Measurements from ENCODE around the gene MINK1. TPM values are rescaled to one million over a fixed set of nuclear protein-coding genes. Genes with fewer than 3 reads are reported as not detected.

MINK1 gene
- total RNA-seq, 1 donor from 2014 or later: 120 TPM

DNA sequence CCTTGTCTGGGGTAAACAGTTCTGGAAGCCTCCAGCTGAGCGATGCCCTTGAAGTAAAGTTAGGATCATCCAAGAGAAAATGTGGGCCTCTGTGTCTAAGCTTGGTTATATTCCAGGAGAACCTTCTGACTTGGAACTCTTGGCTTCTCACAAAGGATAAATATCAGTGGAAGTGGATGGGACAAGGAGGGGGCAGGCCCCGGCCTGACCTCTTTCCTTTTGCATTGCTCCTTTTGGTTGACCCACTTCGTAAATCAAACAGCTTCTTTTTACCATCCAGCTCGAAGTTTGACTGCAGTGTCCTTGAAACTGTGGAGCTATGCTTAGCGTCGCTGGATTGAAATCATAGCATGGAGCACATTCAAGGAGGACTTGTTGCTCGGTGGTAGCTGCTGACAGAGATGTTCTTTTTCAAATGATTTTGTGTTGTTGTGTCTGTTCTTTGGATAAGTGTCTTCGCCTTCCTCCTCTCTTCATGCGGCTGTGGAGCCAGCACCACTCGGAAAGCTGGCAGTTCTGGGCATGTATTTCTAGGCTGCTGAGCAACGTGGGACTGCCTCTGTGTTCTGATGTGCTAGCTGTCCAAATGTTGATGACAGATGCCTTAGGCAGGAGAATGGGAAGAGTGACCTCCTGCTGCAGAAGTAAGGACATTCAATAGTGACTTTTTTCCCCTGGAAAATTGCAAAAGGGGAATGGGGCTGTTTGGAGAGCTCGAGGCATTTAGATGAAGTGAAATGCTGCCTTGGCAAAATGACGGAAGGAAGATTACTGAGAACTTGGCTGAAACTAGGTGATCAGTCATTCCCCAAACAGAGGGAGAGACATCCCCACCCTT is 4.5 kb downstream of the MINK1 start:
- Histone ChIP-seq H3K4me1 (peaks cover 73% of the 10 kb centered on the region), H3K27ac (no peak overlapping the region), H3K27me3 (no peaks in the 10 kb centered on the region), H3K36me3 (no peaks in the 10 kb centered on the region), H3K4me3 (no peak overlapping the region), H3K9me3 (no peaks in the 10 kb centered on the region)
- DNase-seq (ENCODE audit: extremely low spot score in 2 of 2): no peak
- intact Hi-C loops (cut with DNase I): no loop called here
- TF ChIP-seq, protein P1, sequence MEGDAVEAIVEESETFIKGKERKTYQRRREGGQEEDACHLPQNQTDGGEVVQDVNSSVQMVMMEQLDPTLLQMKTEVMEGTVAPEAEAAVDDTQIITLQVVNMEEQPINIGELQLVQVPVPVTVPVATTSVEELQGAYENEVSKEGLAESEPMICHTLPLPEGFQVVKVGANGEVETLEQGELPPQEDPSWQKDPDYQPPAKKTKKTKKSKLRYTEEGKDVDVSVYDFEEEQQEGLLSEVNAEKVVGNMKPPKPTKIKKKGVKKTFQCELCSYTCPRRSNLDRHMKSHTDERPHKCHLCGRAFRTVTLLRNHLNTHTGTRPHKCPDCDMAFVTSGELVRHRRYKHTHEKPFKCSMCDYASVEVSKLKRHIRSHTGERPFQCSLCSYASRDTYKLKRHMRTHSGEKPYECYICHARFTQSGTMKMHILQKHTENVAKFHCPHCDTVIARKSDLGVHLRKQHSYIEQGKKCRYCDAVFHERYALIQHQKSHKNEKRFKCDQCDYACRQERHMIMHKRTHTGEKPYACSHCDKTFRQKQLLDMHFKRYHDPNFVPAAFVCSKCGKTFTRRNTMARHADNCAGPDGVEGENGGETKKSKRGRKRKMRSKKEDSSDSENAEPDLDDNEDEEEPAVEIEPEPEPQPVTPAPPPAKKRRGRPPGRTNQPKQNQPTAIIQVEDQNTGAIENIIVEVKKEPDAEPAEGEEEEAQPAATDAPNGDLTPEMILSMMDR (IDR thresholded peaks at IDR 0.05): no peak
- TF ChIP-seq POLR2A (IDR thresholded peaks at IDR 0.05): no peak
- TF ChIP-seq POLR2AphosphoS5 (IDR thresholded peaks at IDR 0.05; ENCODE audit: insufficient read depth in 1 of 2, low read depth in 1 of 2): no peak

DNA sequence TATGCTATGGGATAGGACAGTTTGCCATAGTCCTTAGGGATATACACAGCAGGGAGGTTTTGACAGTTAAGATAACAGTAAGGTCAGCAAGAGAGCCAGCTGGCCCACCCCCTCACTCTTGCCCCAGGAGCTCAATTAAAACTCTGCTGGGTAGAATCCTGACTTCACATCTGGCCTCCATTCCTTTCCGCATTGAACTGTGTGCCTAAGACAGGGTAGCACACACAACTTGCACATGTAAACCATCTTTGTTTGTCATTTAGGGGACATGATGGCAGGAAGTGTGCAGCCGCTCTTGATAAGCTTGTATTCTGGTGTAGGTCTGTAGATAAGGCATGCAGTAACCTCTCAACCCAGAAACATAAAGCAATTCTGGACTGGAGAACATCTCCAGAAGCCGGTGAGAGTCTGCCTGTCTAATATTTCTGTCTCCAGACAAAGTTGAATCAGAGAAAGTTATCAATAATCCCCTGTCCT is 5.2 kb downstream of the MINK1 start:
- H3K4me1 ChIP-seq: peaks cover 73% of the 10 kb centered on the region
- H3K27me3 ChIP-seq: no peaks in the 10 kb centered on the region
- H3K4me3 ChIP-seq: no peak overlapping the region
- no peak overlapping the region for H3K27ac ChIP-seq
- no peaks in the 10 kb centered on the region for H3K36me3 ChIP-seq
- DNase-seq (ENCODE audit: extremely low spot score in 2 of 2): no peak
- TF ChIP-seq POLR2AphosphoS5 (IDR thresholded peaks at IDR 0.05; ENCODE audit: insufficient read depth in 1 of 2, low read depth in 1 of 2) (no peak), POLR2A (IDR thresholded peaks at IDR 0.05) (no peak)
- TF ChIP-seq, protein P1 (IDR thresholded peaks at IDR 0.05): no peak
- intact Hi-C loops (cut with DNase I): no loop called here
- no peaks in the 10 kb centered on the region for H3K9me3 ChIP-seq

DNA sequence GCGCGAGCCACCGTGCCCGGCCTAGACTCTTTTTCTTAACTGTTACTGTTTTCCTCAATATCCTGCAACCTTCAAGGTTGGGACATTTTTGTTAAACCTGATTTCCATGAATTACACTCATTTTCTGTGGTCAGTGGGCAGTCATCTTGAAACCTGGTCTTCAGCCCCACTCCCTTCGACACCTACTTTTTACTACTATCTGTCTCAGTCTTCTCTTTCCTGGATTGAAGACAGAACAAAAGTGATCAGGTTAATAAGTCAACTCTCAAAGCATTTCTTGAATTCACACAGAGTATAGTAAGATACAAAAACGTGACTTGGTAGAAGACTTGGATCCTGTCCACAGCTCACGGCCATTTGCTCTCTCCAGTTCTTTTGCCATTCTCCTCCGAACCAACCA is 6.1 kb downstream of the MINK1 start:
- H3K4me1 ChIP-seq: peaks cover 65% of the 10 kb centered on the region
- H3K4me3 ChIP-seq: no peak overlapping the region
- no peak for TF ChIP-seq POLR2AphosphoS5 (IDR thresholded peaks at IDR 0.05; ENCODE audit: insufficient read depth in 1 of 2, low read depth in 1 of 2)
- no peak for TF ChIP-seq POLR2A (IDR thresholded peaks at IDR 0.05)
- TF ChIP-seq, protein P1 (IDR thresholded peaks at IDR 0.05): no peak
- DNase-seq (ENCODE audit: extremely low spot score in 2 of 2): no peak
- H3K27me3 ChIP-seq: no peaks in the 10 kb centered on the region
- intact Hi-C loops (cut with DNase I): no loop called here
- no peaks in the 10 kb centered on the region for H3K36me3 ChIP-seq
- no peak overlapping the region for H3K27ac ChIP-seq
- H3K9me3 ChIP-seq: no peaks in the 10 kb centered on the region

DNA sequence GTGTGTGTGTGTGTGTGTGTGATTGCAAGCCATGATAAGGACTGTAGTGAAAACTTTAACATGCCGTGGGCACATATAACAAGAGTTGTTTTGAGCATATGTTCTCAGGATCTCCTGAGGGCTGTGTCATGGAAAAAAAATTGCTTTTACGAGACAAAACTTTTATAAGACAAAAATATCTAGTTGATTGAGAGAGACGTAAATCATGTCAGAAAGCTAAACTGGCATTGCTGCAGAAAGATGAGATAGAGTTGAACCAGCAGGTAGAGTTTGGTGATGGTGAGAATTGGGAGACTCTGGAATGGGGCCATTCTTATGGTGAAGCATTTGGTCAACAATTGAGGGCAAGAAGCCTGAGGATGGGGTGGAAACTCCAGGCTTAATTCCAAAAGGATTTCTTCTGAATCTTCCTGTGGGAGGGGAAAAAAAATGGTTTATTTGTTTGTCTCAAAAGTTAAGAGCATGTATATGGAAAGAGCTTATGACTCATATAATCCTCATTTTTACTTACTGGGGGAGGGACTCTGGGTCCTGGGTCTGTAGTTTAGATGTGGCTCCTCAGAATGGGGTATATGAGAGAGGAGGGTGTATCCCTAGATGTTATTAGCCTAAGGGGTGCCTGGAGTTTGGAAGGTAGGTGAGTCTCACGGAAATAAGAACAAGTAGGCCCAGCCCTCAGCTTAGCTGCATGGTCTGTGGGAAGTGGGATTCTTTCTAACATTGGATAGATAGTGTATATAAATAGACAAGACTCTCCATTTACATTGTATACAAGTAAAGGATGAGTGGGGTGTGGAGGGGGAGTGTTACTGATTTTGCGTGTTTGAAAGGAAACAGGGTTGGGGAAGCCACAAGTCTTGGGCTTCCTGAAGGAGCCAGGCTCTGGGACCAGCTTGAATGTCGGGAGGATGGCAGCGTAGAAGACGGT is 7.1 kb downstream of the MINK1 start:
- no peak for TF ChIP-seq POLR2A (IDR thresholded peaks at IDR 0.05)
- H3K27me3 ChIP-seq: no peaks in the 10 kb centered on the region
- intact Hi-C loops (cut with DNase I): no loop called here
- DNase-seq (ENCODE audit: extremely low spot score in 2 of 2): no peak
- H3K4me1 ChIP-seq: peaks cover 55% of the 10 kb centered on the region
- H3K36me3 ChIP-seq: no peaks in the 10 kb centered on the region
- no peak overlapping the region for H3K4me3 ChIP-seq
- no peaks in the 10 kb centered on the region for H3K9me3 ChIP-seq
- no peak overlapping the region for H3K27ac ChIP-seq

DNA sequence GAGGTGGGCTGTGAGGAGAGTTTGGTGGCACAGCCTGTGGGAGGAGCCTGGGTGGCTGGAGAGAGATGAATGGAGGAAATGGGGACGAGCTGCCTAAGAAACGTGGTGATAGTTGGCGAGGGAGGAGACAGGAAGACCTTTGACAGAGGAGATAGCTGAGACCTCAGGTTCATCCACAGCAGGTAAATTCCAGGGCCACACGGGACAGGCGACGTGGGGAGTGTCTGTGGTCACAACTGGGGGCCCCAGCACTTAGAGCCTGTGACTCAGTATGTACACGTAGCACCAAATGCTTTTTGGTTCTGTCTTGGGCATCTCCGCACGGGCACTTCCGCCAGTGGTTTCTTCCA is 7.7 kb downstream of the MINK1 start:
- H3K27me3 ChIP-seq: no peaks in the 10 kb centered on the region
- no peak for DNase-seq (ENCODE audit: extremely low spot score in 2 of 2)
- H3K4me3 ChIP-seq: no peak overlapping the region
- peaks cover 55% of the 10 kb centered on the region for H3K4me1 ChIP-seq
- TF ChIP-seq POLR2A (IDR thresholded peaks at IDR 0.05) (no peak), POLR2AphosphoS5 (IDR thresholded peaks at IDR 0.05; ENCODE audit: insufficient read depth in 1 of 2, low read depth in 1 of 2) (no peak)
- TF ChIP-seq, protein P1 (IDR thresholded peaks at IDR 0.05): no peak
- no peaks in the 10 kb centered on the region for H3K36me3 ChIP-seq
- intact Hi-C loops (cut with DNase I): no loop called here
- no peaks in the 10 kb centered on the region for H3K9me3 ChIP-seq
- H3K27ac ChIP-seq: no peak overlapping the region
